Measurements from ENCODE around the gene SCAPER. TPM values are rescaled to one million over a fixed set of nuclear protein-coding genes. Genes with fewer than 3 reads are reported as not detected.

SCAPER gene
- total and polyA plus RNA-seq, 11 donors = 6.7 to 53.9 (median 38.3) TPM

- TF ChIP-seq CTCF (IDR thresholded peaks at IDR 0.05) (no peak), POLR2A (IDR thresholded peaks at IDR 0.05) (no peak)
- H3K27me3 ChIP-seq = no peaks in the 10 kb centered on the region
- intact Hi-C loops (cut with DNase I) = no loop called here
- 93 to 96% (median 94%) methylated on average over 3 of the region's 3 CpGs for WGBS, 4 donors
- no peaks in the 10 kb centered on the region for H3K9me3 ChIP-seq
- H3K27ac ChIP-seq = no peak overlapping the region
- H3K36me3 ChIP-seq = peaks cover 0 to 24% (median 0%) of the 10 kb centered on the region in 9 donors
- ATAC-seq = no peak
- H3K4me1 ChIP-seq = no peaks in the 10 kb centered on the region
- DNase-seq = no peak
- no peak overlapping the region for H3K4me3 ChIP-seq
These were observed 550.2 kb downstream of the SCAPER start for GRCh38 chr15:76354823-76355440.

DNA sequence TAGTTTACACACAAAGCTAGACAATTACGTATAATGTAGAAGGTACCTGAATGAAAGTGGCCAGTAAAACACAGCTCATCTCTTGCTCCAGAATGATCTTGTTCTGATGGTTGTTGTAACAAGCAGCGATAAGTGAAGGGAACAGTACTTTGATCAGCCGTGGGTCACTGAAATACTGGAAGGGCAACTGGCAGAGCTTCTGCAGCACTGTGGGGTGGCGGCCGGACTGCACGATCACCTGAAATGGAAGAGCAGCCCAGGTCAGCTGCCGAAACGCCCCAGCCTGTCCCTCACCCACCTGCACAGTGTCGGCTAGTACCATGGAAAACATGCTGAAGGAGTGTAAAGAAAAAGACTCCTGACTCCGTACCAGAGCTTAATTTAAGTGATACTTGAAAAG lies 551.2 kb downstream of the SCAPER start:
- no peak for DNase-seq
- Histone ChIP-seq H3K36me3 (peaks cover 0 to 21% (median 0%) of the 10 kb centered on the region in 9 donors), H3K27ac (no peak overlapping the region), H3K27me3 (peaks cover 0 to 7% (median under 1%) of the 10 kb centered on the region in 9 donors), H3K9me3 (no peaks in the 10 kb centered on the region), H3K4me1 (no peaks in the 10 kb centered on the region), H3K4me3 (no peak overlapping the region)
- TF ChIP-seq POLR2A (IDR thresholded peaks at IDR 0.05) = no peak
- no peak for TF ChIP-seq CTCF (IDR thresholded peaks at IDR 0.05)
- 92 to 97% (median 96%) methylated on average over 10 of the region's 10 CpGs for WGBS, 4 donors
- ATAC-seq = no peak
- intact Hi-C loops (cut with DNase I) = no loop called here

GRCh38 chr15:76353023-76353577 lies 552.0 kb downstream of the SCAPER start:
- no peaks in the 10 kb centered on the region for H3K4me1 ChIP-seq
- DNase-seq = no peak
- no peak for TF ChIP-seq CTCF (IDR thresholded peaks at IDR 0.05)
- no peak for TF ChIP-seq POLR2A (IDR thresholded peaks at IDR 0.05)
- peaks cover 0 to 21% (median 0%) of the 10 kb centered on the region in 9 donors for H3K36me3 ChIP-seq
- no peaks in the 10 kb centered on the region for H3K9me3 ChIP-seq
- H3K27ac ChIP-seq = no peak overlapping the region
- no peak for ATAC-seq
- intact Hi-C loops (cut with DNase I) = no loop called here
- peaks cover 0 to 15% (median 7%) of the 10 kb centered on the region in 9 donors for H3K27me3 ChIP-seq
- WGBS, 4 donors = 94 to 100% (median 96%) methylated on average over 1 of the region's 1 CpG
- no peak overlapping the region for H3K4me3 ChIP-seq

DNA sequence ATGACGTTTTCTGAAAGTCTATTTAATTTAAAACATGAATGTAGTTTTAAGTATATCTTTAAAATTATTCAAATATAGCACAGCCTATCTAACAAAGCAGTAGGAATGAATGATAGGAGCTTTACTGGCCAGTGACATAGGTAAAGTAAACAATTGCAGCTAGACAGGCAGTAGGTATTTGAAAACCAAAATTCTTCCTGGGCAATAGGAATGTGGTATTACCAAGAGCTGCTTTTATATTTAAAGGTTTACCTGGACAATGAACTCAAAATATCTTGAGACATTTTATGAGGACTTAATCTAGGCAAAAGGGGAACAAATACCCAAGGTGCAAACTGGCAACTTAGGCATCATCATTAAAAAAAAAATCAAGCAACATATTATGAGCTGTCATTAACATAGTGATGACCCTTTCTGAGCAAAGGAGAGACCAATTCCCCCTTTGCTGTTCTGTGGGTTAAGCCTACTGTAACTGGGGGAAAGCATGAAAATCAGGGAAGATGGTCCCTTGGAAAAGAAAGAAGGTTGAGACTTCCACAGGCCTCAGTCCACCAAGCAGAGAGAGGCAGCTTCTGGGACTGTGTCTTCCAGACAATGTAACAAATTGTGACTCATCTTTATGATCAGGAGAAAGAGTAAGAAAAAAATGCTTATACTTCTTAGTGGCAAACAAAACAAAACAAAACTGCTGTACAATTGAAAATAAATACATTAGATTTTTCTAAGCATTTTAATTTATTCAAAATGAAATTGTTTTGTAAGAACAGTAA lies 555.7 kb downstream of the SCAPER start:
- intact Hi-C loops (cut with DNase I) = loop anchor here in 1 of 10 donors (10.0 kb wide), 1 partner anchor 515 kb away; no protein-coding TSS in a partner anchor
- no peak overlapping the region for H3K27ac ChIP-seq
- H3K4me1 ChIP-seq = peaks cover 5 to 19% (median 15%) of the 10 kb centered on the region in 12 donors
- no peaks in the 10 kb centered on the region for H3K9me3 ChIP-seq
- DNase-seq = no peak
- no peak for ATAC-seq
- WGBS, 4 donors = 93 to 99% (median 96%) methylated on average over 1 of the region's 1 CpG
- TF ChIP-seq CTCF (IDR thresholded peaks at IDR 0.05) (no peak), POLR2A (IDR thresholded peaks at IDR 0.05) (no peak)
- H3K27me3 ChIP-seq = peaks cover 28 to 51% (median 43%) of the 10 kb centered on the region in 9 donors
- peaks cover 0 to 21% (median 0%) of the 10 kb centered on the region in 9 donors for H3K36me3 ChIP-seq
- H3K4me3 ChIP-seq = no peak overlapping the region
